NCI-H146 (cell line): ENCODE results near the gene DOCK6.
A peak's percentile ranks its signal among the peaks of the same experiment; 100 is the strongest.

ENCODE experiments used
- DNase-seq: peaks from one replicate; lab custom pipeline; 2025; lab: John Stamatoyannopoulos, UW

The DOCK6 gene

GRCh38 chr19:11278670-11279069 lies 16.3 kb upstream of the DOCK6 start:
- DNase-seq: no peak

- no peak for DNase-seq
Observed at GRCh38 chr19:11274533-11275086, 12.3 kb upstream of the DOCK6 start.

GRCh38 chr19:11273989-11274388 lies 11.7 kb upstream of the DOCK6 start:
- no peak for DNase-seq

GRCh38 chr19:11273296-11273695 lies 11.0 kb upstream of the DOCK6 start:
- DNase-seq: no peak

GRCh38 chr19:11269408-11269807 lies 7.1 kb upstream of the DOCK6 start:
- no peak for DNase-seq

GRCh38 chr19:11268783-11269267 lies 6.5 kb upstream of the DOCK6 start:
- peak; percentile 83 for DNase-seq

- no peak for DNase-seq
Observed at GRCh38 chr19:11267316-11268085, 5.2 kb upstream of the DOCK6 start.

- peak; percentile 87 for DNase-seq
Observed at GRCh38 chr19:11265785-11266236, 3.5 kb upstream of the DOCK6 start.

- no peak for DNase-seq
Observed at GRCh38 chr19:11265177-11265784, 3.0 kb upstream of the DOCK6 start.

GRCh38 chr19:11264452-11265176 lies 2.3 kb upstream of the DOCK6 start:
- DNase-seq: no peak

- DNase-seq: no peak
Observed at GRCh38 chr19:11263726-11264125, 1.4 kb upstream of the DOCK6 start.

GRCh38 chr19:11261431-11261970 lies 823 bp downstream of the DOCK6 start:
- peak; percentile 52 for DNase-seq

GRCh38 chr19:11260996-11261395 lies 1.3 kb downstream of the DOCK6 start:
- no peak for DNase-seq

GRCh38 chr19:11257846-11258380 lies 4.4 kb downstream of the DOCK6 start:
- DNase-seq: no peak

- no peak for DNase-seq
Observed at GRCh38 chr19:11256189-11256588, 6.1 kb downstream of the DOCK6 start.

- no peak for DNase-seq
Observed at GRCh38 chr19:11254666-11255065, 7.7 kb downstream of the DOCK6 start.

GRCh38 chr19:11252665-11253355 lies 9.5 kb downstream of the DOCK6 start:
- DNase-seq: no peak

GRCh38 chr19:11251650-11252314 lies 10.5 kb downstream of the DOCK6 start:
- DNase-seq: no peak

- no peak for DNase-seq
Observed at GRCh38 chr19:11251217-11251616, 11.1 kb downstream of the DOCK6 start.

- no peak for DNase-seq
Observed at GRCh38 chr19:11248852-11249251, 13.5 kb downstream of the DOCK6 start.

GRCh38 chr19:11247934-11248333 lies 14.4 kb downstream of the DOCK6 start:
- no peak for DNase-seq
